Islet precursor cell (in vitro differentiated cells): ENCODE data around the gene RHBDD3.

Experiments used
- DNase-seq: peaks from one replicate; pipeline ENCODE4 v3.0.0-alpha.2; 2018

Gene RHBDD3

GRCh38 chr22:29216011-29216872 lies 51.5 kb downstream of the RHBDD3 start:
- peak; percentile 47 for DNase-seq

GRCh38 chr22:29215012-29215860 lies 52.5 kb downstream of the RHBDD3 start:
- peak; percentile 49 for DNase-seq

- DNase-seq = peak; percentile 40
Measured at GRCh38 chr22:29214232-29214631, 53.5 kb downstream of the RHBDD3 start.

GRCh38 chr22:29213493-29213892 lies 54.3 kb downstream of the RHBDD3 start:
- DNase-seq = peak; percentile 46

GRCh38 chr22:29212743-29213142 lies 55.0 kb downstream of the RHBDD3 start:
- DNase-seq = no peak

GRCh38 chr22:29211466-29211865 lies 56.3 kb downstream of the RHBDD3 start:
- no peak for DNase-seq

- DNase-seq = no peak
Measured at GRCh38 chr22:29211066-29211465, 56.7 kb downstream of the RHBDD3 start.
